IMR-90 (cell line): Measurements from ENCODE around the gene RAET1G.

Experiments
- BHLHE40 ChIP-seq: fragments of 150-350 bp; IDR thresholded peaks from 2 replicates; pipeline ENCODE4 v1.6.1; 2016; ENCODE audit warnings: mild to moderate bottlenecking, low read depth, low read length
- CEBPB ChIP-seq: IDR thresholded peaks from 2 replicates; pipeline ENCODE4 v1.6.1; 2012; ENCODE audit warnings: low read depth, low read length, improper control_type of control experiment
- CTCF ChIP-seq: conservative IDR thresholded peaks from 2 replicates; pipeline ENCODE4 v1.5.1; 2012; ENCODE audit warnings: mild to moderate bottlenecking, low read depth, low read length, improper control_type of control experiment
- ELK1 ChIP-seq: fragments of 150-350 bp; IDR thresholded peaks from 2 replicates; pipeline ENCODE4 v1.6.1; 2016; ENCODE audit warnings: low read depth, mild to moderate bottlenecking, low read length, moderate library complexity, borderline replicate concordance
- FOS ChIP-seq: fragments of 150-350 bp; IDR thresholded peaks from 2 replicates; pipeline ENCODE4 v1.6.1; 2016; ENCODE audit warnings: low read depth, low read length
- MXI1 ChIP-seq: IDR thresholded peaks from 2 replicates; pipeline ENCODE4 v1.6.1; 2012; ENCODE audit warnings: low read depth, mild to moderate bottlenecking, low read length, moderate library complexity, borderline replicate concordance
- POLR2A ChIP-seq: IDR thresholded peaks from 2 replicates; pipeline ENCODE4 v1.6.1; 2012; ENCODE audit warnings: mild to moderate bottlenecking, low read depth, low read length
- RCOR1 ChIP-seq: IDR thresholded peaks from 2 replicates; pipeline ENCODE4 v1.6.1; 2012; ENCODE audit warnings: mild to moderate bottlenecking, low read length, improper control_type of control experiment; ENCODE audit not compliant: insufficient replicate concordance
- RFX5 ChIP-seq: IDR thresholded peaks from 2 replicates; pipeline ENCODE4 v1.8.0; 2012; ENCODE audit warnings: low read depth, mild to moderate bottlenecking, low read length, moderate library complexity
- SMC3 ChIP-seq: fragments of 150-350 bp; IDR thresholded peaks from 2 replicates; pipeline ENCODE4 v1.6.1; 2016; ENCODE audit warnings: low read depth, mild to moderate bottlenecking, antibody characterized with exemption, low read length, moderate library complexity
- USF2 ChIP-seq: fragments of 150-350 bp; IDR thresholded peaks from 2 replicates; pipeline ENCODE4 v1.6.1; 2017; ENCODE audit warnings: mild to moderate bottlenecking, antibody characterized with exemption, low read length, low read depth

DNA sequence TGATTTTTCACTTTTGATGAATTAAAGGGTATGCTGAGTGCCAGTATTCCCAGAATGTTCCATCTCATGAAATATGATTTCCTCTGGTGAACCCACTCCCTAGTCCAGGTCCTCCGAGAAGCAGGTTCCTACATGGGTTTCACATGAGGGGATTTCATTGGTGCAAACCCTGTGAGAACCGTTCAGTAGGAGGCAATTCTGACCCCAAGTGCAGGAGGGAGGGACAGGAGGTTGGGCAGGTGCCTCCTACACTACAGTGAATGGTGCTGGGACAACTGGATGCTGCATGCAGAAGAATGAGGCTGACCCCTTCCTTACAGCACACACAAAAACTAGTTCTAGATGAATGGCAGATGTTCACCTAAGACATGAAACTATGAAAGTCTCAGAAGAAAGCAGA is 13.8 kb upstream of the RAET1G start:
- TF ChIP-seq CTCF (no peak), MXI1 (no peak), CEBPB (no peak), BHLHE40 (no peak), SMC3 (no peak), USF2 (no peak), RFX5 (no peak), FOS (no peak), POLR2A (no peak), RCOR1 (no peak), ELK1 (no peak)
